ENCODE measurements around the gene DIPK1B.

- TF ChIP-seq CTCF (IDR thresholded peaks at IDR 0.05) (no peak), POLR2A (IDR thresholded peaks at IDR 0.05) (no peak)
Measured at GRCh38 chr9:136691316-136692184, 20.8 kb upstream of the DIPK1B start.
